HG03045 (cell line): Measurements from ENCODE around the gene LIMS2.

Source experiments
- ATAC-seq: cut with Tn5 transposase; IDR thresholded peaks from one replicate; pipeline ENCODE4 v1.9.1; 2021; ENCODE audit warnings: mild to moderate bottlenecking, moderate library complexity; ENCODE audit not compliant: unreplicated experiment

Gene LIMS2

GRCh38 chr2:127623388-127624319 is 51.7 kb downstream of the LIMS2 start:
- ATAC-seq: no peak

DNA sequence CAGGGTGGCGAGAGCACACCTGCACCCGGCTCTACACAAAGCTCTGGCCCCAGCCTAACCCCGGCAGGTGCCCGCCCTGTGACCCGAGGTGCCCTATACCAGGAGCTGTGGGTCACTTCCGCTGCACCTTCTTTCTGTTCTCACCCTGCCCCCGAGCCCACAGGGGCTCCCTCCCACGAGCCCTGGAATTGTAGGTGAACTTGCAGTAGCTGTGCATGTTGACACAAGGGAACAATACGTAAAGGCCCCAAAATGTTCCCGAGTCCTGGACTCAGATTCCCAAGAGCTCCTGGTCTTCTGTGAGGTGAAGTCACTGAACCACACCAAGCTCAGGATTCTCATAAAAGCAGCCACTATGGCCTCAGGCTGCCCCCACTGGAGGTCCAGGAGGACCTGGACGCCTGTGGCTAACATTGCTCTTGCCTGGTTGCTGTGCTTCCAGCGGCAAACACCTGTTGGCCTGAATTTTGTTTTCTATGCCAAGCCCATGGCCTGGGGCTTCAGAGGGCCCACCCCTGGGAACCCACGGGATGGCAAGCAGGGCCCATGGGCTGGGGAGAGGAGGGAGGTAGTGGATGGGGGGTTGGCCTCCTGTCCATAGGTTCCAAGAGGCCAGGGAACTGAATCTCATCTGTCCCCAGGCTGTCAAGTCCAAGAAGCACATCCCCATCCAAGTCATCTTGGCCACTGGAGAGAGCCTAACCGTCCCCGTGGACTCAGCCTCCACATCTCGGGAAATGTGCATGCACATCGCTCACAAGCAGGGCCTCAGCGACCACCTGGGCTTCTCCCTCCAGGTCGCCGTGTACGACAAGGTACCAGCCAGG is 52.6 kb downstream of the LIMS2 start:
- ATAC-seq: no peak

DNA sequence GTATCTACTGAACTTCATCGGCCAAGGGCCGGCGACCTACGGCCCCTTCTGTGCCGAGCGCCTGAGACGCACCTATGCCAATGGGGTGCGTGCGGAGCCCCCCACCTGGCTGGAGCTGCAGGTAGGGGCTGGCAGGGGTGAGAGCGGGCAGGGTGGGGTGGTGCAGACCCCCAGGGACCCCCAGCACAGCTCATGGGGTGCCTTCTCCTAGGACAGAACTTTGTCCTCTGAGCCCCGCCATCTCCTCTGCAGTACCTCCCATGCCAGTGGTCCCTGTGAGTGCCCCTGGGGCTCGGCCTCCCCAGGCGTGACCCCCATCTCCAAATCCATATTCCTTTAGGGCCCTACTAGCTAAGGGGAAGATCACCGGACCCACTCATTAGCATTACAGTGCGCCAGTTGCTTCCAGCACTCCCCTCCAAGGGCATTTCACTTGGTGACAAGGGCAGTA is 53.3 kb downstream of the LIMS2 start:
- no peak for ATAC-seq

DNA sequence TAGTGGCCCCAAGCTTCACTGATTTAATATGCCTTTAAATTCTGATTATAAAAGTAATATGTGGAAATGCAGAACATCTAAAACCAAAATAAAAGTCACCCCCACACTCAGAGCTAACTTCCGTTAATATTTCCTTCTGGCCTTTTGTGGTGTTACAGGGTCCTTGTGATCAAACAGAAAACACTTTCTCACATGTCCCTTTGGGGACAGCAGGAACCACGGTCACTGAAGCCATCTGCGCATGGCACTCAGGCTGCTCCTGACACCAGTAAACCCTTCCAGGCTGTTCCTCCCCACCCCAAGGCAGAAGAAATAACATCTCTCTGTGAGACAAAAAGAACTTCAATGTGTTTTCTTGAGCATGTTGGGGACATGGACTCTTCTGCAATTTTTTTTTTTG is 54.5 kb downstream of the LIMS2 start:
- ATAC-seq: no peak

DNA sequence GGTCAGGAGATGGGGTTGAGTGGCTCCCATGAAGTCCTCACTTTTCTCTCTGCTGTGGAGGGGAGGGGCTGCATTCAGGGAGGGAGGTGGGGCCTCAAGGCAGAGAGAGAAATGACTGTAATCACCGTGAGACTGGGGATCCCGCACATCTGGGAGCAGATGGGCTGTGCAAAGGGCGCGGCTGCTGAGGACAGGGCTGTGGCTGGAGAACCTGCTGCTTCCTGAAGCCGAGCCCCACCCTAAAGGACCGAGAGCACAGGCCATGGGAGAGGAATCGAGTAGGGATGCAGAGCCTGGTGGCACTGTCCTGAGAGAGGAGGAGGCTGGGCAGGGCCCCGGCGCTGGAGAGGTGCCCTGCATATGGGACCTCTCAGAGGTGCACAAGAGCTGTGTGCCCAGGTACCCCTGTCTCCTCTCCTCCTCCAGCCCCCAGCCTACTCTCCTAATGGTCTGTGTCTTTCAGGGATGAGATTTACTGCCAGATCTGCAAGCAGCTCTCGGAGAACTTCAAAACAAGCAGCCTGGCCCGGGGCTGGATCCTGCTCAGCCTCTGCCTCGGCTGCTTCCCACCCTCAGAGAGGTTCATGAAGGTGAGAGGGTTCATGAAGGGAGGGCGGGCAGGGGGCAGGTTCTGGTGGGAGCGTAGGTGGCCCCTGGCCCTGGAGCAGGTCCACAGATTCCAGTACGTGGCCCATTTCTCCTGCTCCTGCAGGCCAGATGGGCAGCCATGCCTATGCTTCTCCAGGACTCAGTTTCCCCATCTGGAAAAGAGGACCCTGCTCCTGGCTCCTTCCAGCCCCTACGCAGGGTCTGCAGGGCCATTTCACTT is 55.2 kb downstream of the LIMS2 start:
- ATAC-seq: no peak

DNA sequence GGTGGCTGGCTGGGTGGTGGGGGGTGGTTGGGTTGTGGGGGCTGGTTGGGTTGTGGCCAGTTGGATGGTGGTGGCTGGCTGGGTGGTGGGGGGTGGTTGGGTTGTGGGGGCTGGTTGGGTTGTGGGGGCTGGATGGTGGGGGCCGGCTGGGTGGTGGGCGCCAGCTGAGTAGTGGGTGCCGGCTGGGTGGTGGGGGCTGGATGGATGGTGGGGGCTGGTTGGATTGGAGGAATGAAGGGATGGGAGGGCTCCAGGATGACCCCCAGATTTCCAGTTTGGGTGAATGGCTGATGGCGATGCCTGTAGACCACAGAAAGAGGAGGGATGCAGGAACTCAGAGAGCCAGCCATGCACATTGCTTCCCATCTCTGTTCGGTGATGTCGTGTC is 56.1 kb downstream of the LIMS2 start:
- no peak for ATAC-seq

- no peak for ATAC-seq
Measured at GRCh38 chr2:127618551-127619202, 56.7 kb downstream of the LIMS2 start.

DNA sequence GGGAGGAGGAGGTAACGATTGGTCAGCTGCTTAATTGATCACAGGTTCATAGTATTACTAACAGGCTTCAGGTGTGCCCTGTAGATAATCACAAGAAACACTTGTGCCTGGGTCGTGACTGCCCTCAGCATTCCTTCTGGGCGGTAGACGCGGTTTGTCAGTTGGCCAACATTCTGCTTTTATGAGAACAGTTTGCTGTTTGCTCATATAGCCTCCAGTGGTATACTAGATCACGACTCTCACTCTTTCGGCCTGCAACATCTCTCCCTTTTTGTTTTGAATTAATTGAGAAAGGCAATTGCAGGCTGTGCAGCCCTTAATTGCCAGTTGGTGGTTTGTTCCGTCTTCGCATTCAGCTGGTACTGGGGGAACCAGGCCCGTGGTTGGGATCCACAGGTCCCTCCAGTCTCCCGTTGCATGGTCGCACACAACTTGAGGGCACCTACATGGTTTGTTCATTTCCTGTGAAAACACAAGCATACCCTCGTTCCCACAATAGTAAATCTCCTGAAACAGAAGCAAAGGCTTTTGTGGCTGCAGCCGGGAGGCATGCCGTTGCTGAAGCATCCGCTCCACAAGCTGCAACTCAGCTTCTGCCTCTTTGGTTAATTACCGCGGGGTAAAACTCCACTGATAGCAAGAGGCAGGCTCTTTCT is 59.7 kb downstream of the LIMS2 start:
- ATAC-seq: no peak

DNA sequence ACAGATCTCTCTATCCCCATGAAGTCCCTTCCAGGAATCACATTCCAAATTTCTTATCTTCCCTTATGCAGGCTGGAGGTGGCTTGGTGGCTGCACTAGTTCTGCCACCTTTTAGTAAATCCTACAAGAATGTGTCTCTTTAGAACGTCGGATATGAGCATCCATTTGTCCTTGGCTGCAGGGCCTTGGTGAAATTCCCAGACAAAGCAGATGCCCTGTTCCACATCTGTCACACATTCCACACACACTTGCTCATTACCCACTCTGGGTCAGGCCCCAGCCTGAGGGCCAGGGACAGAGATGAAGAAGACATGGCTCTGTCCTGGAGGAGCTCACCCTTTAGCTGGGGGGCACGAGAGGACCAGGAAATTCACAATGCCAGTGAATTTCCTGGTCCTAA is 60.6 kb downstream of the LIMS2 start:
- no peak for ATAC-seq

DNA sequence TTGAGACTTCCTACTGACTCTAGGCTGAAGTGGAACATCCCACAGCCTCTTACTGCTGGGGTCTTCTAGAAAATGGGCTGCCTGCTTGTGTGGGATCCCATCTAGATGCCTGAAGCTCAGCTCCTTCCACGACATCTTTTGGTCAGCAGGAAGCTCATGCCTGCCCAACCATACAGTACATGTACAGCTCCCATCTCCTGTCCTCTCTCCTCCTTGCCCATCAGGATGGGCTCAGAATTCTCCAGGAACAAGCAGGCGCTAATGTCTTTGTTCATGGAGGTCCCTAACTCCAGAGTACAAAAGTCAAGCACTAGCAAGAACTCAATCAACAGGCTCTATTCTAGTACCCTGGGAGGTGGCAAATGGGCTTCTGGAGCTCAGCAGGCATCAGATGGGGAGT is 61.1 kb downstream of the LIMS2 start:
- ATAC-seq: no peak

GRCh38 chr2:127612111-127612822 is 63.1 kb downstream of the LIMS2 start:
- ATAC-seq: no peak

GRCh38 chr2:127611076-127611925 is 64.0 kb downstream of the LIMS2 start:
- no peak for ATAC-seq

DNA sequence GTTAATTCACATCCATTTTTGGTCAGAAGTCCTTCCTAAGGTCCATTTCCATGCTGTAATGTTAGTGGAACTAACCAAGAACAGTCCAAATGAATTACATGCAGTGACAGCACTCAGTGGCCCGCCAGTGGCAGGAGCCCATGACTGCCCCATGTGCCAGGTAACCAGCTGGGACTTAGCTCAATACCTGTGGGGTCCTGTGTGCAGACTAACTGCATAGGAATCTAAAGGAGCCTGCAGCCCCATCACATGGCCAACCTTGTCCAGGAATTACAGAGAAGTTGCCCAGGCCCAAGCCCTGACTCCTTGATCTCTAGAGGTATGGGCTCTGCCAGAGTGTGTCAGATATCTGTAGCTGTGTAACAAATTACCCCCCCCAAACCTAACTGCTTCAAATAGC is 64.8 kb downstream of the LIMS2 start:
- no peak for ATAC-seq

DNA sequence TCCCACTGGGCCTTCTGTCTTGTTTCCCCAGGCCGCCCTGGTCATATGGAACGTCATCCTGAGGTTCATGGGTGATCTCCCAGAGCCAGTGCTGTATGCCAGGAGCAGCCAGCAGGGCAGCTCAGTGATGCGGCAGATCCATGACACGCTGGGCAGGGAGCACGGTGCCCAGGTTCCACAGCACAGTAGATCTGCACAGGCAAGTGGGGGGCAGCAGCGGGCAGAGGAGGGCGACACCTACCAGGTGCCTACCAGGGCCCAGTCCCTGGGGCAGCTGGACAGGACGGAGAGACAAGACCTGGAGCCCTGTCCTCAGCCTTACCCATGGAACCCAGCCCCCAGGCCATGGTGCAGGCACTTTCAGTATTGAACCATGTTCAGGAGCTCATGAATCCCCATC is 65.5 kb downstream of the LIMS2 start:
- ATAC-seq: no peak

DNA sequence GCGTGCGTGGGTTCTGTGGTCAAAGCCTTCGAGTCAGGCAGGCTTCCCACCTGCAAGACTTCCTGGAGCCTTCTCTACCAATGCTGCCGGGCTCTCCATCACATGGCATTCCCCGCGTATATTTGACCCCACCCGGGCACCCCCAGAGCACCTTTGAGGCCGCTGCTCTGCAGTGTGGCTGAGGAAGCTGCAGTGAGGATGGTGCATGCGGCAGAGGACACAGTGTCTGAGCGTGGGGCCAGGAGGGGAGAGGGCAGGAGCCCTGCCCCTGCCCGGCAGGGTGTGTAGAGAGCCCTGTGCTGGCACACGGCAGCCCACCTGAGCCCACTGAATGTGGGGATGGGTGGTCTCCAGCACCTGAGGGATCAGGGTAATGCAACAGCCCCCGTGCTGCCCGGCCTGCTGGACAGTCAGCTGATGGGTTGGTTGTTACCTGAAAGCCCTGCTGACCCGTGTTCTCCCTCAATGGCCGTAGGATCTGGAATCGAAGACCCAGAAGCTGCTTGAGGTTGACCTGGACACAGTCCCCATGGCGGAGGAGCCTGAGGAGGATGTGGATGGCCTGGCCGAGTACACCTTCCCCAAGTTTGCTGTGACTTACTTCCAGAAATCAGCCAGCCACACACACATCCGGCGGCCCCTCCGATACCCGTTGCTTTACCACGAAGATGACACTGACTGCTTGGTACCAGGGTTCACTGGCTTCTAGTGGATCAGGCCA is 66.1 kb downstream of the LIMS2 start:
- ATAC-seq: no peak

GRCh38 chr2:127608061-127609030 is 67.0 kb downstream of the LIMS2 start:
- no peak for ATAC-seq
